NCI-H2196 (cell line): ENCODE data around the gene PRKAB2.
"Not testable (repeated sequence)": the region's sequence is repeated elsewhere in the genome, so short reads cannot be mapped to it uniquely, and the experiment has no call there.

Source experiments
- DNase-seq: peaks from one replicate; lab custom pipeline; 2025; ENCODE audit not compliant: unreplicated experiment; lab: John Stamatoyannopoulos, UW

PRKAB2 gene

DNA sequence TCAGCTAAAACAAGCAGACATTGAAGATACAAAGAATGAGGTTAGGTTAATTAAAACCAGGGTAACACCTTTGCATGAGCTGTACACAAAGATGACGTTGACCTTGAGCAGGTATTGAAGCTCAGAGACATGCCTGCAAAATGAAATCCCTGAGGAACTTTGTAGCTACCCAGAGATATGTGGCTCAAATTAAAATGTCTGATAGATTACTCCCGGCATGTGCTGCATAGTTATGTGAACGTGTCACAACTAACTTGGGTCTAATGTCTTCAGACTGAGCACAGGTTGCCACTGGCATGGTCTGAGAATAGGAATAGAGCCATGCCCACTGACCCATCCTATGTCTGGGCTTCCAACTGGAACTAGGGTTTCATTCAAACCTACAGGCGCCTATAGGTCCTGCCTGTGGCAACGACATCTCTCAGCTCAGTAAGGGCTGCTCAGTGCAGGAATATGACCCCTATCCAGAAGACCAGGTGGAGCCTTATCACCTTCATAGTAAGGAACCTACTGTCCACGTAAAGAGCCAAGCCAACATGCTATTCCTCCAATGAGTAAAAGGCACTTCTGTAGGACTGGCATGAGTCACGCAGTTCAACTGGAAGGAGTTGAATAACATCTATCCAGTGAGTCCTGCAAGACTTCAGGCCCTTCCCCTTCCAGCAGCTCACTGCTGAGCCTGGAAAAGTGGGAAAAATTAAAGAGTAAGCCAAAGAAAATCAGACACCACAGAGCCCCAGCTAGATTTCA is 60.7 kb downstream of the PRKAB2 start:
- DNase-seq: no peak

DNA sequence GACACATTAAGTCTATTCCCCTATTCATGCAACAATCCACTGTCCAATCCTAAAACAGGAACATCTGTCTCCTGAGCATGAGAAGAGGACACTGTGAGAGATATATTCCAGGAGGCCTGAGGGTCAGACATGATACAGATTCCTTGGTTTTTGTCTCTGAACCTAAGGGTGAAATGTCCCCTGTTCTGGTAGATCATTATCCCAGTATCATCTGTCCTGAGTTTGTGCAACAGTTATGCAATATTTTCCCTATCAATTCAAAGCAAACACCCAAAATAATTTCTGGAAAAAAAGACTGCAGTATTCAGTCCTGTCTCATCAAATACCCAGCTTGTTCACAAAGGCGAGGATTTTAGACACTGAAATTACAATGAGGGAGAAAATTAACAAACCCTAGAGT is 61.4 kb downstream of the PRKAB2 start:
- DNase-seq: no peak

DNA sequence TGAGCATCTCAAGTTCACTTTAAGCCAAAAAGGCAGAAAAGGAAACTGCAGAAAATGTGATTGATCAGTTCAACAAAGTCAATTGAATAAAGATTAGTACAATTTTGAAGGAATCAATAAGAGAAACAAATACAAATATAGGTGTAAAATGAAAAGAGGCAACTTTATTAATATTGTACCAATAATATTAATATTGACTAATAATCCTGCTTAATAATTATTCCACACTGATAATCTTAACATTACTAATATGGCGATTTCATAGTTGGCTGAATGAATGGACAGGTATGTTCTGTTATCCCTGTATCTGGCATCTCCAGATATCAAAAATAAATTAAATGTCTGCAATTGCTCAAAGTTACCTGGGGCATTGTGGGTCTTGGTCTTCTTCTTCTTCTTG is 61.8 kb downstream of the PRKAB2 start:
- no peak for DNase-seq

DNA sequence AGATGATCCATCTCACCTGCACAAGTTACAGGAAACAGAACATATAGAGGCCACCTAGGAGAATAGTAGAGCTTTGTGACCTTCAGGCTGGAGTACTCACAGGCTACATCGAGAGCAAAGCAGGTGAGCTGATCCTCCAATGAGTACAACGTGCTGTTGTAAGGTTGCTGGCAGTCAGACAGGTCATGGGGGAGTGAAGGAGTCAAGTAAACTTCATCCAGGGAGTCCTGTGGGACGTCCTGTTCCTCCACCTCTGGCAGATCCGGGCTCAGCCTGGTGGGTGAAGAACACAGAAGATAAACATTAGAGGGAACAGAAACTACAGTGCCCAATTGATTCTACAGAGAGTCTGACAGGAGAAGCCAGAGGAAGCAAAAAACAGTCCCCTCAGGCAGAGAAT is 62.5 kb downstream of the PRKAB2 start:
- no peak for DNase-seq

DNA sequence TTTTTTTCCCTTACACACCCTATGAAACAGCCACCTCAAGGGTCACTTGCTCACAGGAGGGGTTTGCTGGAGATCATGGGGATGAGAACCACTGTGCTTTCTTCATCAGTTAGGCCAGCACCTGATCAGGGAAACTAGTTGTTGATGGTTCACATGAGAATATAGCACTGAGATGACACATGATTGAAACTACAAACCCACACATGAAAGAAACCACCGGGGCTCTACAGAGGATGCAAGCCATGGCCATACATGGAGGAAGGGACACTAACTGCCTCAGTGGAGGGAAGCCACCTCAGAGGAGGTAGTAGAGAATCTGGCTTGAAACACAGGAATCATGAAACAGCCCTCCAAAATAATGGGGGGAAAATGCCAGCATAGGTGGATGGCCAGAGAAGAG is 63.2 kb downstream of the PRKAB2 start:
- DNase-seq: no peak

DNA sequence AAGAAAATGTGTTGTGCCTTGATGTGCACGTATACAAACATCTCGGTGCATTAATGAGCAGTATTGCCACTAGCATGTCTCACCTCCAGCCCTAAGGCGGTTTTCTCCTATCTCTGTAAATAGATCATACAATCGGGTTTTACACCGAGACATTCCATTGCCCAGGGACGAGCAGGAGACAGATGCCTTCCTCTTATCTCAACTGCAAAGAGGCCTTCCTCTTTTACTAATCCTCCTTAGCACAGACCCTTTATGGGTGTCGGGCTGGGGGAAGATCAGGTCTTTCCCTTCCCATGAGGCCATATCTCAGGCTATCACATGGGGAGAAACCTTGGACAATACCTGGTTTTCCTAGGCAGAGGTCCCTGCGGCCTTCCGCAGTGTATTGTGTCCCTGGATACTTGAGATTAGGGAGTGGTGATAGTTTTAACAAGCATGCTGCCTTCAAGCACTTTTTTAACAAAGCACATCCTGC is 65.8 kb downstream of the PRKAB2 start:
- DNase-seq: not testable (repeated sequence)

DNA sequence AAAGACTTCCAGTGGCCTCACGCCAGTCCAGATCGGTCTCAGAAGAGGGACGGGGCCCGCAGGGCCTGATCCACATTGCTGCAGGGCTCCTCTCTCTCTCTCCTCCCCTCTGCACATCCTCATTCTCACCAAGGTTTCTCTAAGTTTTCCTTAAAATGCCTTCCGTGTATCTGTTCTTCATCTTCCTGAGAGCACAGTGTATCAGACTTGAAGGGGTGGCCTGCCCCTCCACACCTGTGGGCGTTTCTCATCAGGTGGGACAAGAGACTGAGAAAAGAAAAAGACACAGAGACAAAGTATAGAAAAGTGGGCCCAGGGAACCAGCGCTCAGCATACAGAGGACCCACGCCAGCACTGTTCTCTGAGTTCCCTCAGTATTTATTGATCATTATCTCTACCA is 66.4 kb downstream of the PRKAB2 start:
- DNase-seq: no peak
